H9 (cell line): ENCODE measurements around the gene B3GALNT2. TPM values are rescaled to one million over a fixed set of nuclear protein-coding genes. Genes with fewer than 3 reads are reported as not detected.

ENCODE experiments used
- DNase-seq: peaks from one replicate; pipeline ENCODE4 v3.0.0-alpha.2; 2017
- H2AFZ ChIP-seq: one replicate; pipeline ENCODE4 v1.6.1; 2013; ENCODE audit warnings: mild to moderate bottlenecking, low read length, control low read depth, moderate library complexity
- H2AK5ac ChIP-seq: 2 replicates; pipeline ENCODE4 v1.6.1; 2013; ENCODE audit warnings: low read length, control low read depth, mixed read lengths; ENCODE audit not compliant: insufficient read length
- H2BK120ac ChIP-seq: one replicate; pipeline ENCODE4 v1.6.1; 2013; ENCODE audit warnings: low read depth, mild to moderate bottlenecking, low read length, control low read depth, inconsistent platforms; ENCODE audit not compliant: poor library complexity, severe bottlenecking
- H2BK12ac ChIP-seq: 2 replicates; pipeline ENCODE4 v1.6.1; 2013; ENCODE audit warnings: low read length, control low read depth, mixed read lengths, low read depth; ENCODE audit not compliant: insufficient read length
- H2BK15ac ChIP-seq: 2 replicates; pipeline ENCODE4 v1.6.1; 2013; ENCODE audit warnings: low read depth, low read length, control low read depth
- H2BK20ac ChIP-seq: one replicate; pipeline ENCODE4 v1.6.1; 2013; ENCODE audit warnings: low read depth, mild to moderate bottlenecking, low read length, control low read depth, inconsistent platforms; ENCODE audit not compliant: poor library complexity, severe bottlenecking
- H2BK5ac ChIP-seq: 2 replicates; pipeline ENCODE4 v1.6.1; 2013; ENCODE audit warnings: low read length, control low read depth, mixed read lengths; ENCODE audit not compliant: insufficient read length
- H3K14ac ChIP-seq: 2 replicates; pipeline ENCODE4 v1.6.1; 2013; ENCODE audit warnings: low read length, control low read depth; ENCODE audit not compliant: insufficient read depth
- H3K18ac ChIP-seq: 2 replicates; pipeline ENCODE4 v1.6.1; 2013; ENCODE audit warnings: low read depth, mild to moderate bottlenecking, mixed read lengths, low read length, control low read depth; ENCODE audit not compliant: insufficient read length
- H3K23ac ChIP-seq: 2 replicates; pipeline ENCODE4 v1.6.1; 2013; ENCODE audit warnings: low read length, control low read depth, mixed read lengths, low read depth; ENCODE audit not compliant: insufficient read length
- H3K23me2 ChIP-seq: 2 replicates; pipeline ENCODE4 v1.6.1; 2013; ENCODE audit warnings: low read depth, mild to moderate bottlenecking, mixed read lengths, low read length, control low read depth; ENCODE audit not compliant: insufficient read length, poor library complexity, severe bottlenecking
- H3K27ac ChIP-seq: 2 replicates; pipeline ENCODE4 v1.5.1; 2013; ENCODE audit warnings: low read length, control low read depth, mixed read lengths, low read depth; ENCODE audit not compliant: insufficient read length
- H3K27me3 ChIP-seq: 2 replicates; pipeline ENCODE4 v1.6.1; 2013; ENCODE audit warnings: low read length, control low read depth, inconsistent platforms; ENCODE audit not compliant: insufficient read depth
- H3K4ac ChIP-seq: 2 replicates; pipeline ENCODE4 v1.6.1; 2013; ENCODE audit warnings: low read depth, mild to moderate bottlenecking, control low read depth, inconsistent platforms, low read length, moderate library complexity
- H3K4me1 ChIP-seq: 2 replicates; pipeline ENCODE4 v1.6.1; 2013; ENCODE audit warnings: low read length, control low read depth, inconsistent platforms; ENCODE audit not compliant: insufficient read depth
- H3K4me2 ChIP-seq: 2 replicates; pipeline ENCODE4 v1.6.1; 2013; ENCODE audit warnings: low read length, control low read depth, mixed read lengths; ENCODE audit not compliant: insufficient read length, insufficient read depth
- H3K56ac ChIP-seq: 2 replicates; pipeline ENCODE4 v1.6.1; 2013; ENCODE audit warnings: low read depth, mild to moderate bottlenecking, mixed read lengths, low read length, control low read depth; ENCODE audit not compliant: insufficient read length
- H3K79me1 ChIP-seq: 2 replicates; pipeline ENCODE4 v1.6.1; 2013; ENCODE audit warnings: low read depth, mild to moderate bottlenecking, moderate library complexity, low read length, control low read depth, inconsistent platforms; ENCODE audit not compliant: insufficient read depth, poor library complexity, severe bottlenecking
- H3K79me2 ChIP-seq: 2 replicates; pipeline ENCODE4 v1.6.1; 2013; ENCODE audit warnings: low read length, control low read depth, inconsistent platforms; ENCODE audit not compliant: insufficient read depth
- H3K9ac ChIP-seq: 2 replicates; pipeline ENCODE4 v1.6.1; 2013; ENCODE audit warnings: low read length, control low read depth, mixed read lengths; ENCODE audit not compliant: insufficient read length; ENCODE audit errors: extremely low read depth
- H3K9me3 ChIP-seq: one replicate; pipeline ENCODE4 v1.6.1; 2013; ENCODE audit warnings: low read depth, low read length, inconsistent platforms; ENCODE audit not compliant: control insufficient read depth
- H3T11ph ChIP-seq: one replicate; pipeline ENCODE4 v1.6.1; 2013; ENCODE audit warnings: mild to moderate bottlenecking, low read length, control low read depth, inconsistent platforms
- H4K20me1 ChIP-seq: one replicate; pipeline ENCODE4 v1.6.1; 2013; ENCODE audit not compliant: control insufficient read depth, insufficient read length, insufficient read depth
- H4K5ac ChIP-seq: 2 replicates; pipeline ENCODE4 v1.6.1; 2013; ENCODE audit warnings: low read depth, mild to moderate bottlenecking, mixed read lengths, low read length, control low read depth; ENCODE audit not compliant: insufficient read length
- H4K8ac ChIP-seq: replicated peaks from 2 replicates; pipeline ENCODE4 v1.6.1; 2013; ENCODE audit warnings: low read length, control low read depth, mixed read lengths, low read depth; ENCODE audit not compliant: insufficient read length
- H4K91ac ChIP-seq: 2 replicates; pipeline ENCODE4 v1.6.1; 2013; ENCODE audit warnings: low read depth, mild to moderate bottlenecking, moderate library complexity, mixed read lengths, low read length, control low read depth; ENCODE audit not compliant: insufficient read length
- H3K27ac Mint-ChIP-seq, 3 experiments: 2 replicates in 2 of 3; 3 replicates in 1 of 3; pipeline ENCODE4 v1.8.0; 2020 to 2021; ENCODE audit warnings: mixed read lengths in 3 of 3, mild to moderate bottlenecking in 1 of 3, moderate library complexity in 1 of 3
- H3K27me3 Mint-ChIP-seq: 2 replicates; pipeline ENCODE4 v1.8.0; 2021; ENCODE audit warnings: low read depth, mild to moderate bottlenecking, moderate library complexity, mixed read lengths
- H3K36me3 Mint-ChIP-seq, 3 experiments: 2 replicates in 2 of 3; 3 replicates in 1 of 3; pipeline ENCODE4 v1.8.0; 2020 to 2021; ENCODE audit warnings: low read depth in 3 of 3, mixed read lengths in 3 of 3; ENCODE audit not compliant: insufficient read depth in 1 of 3
- H3K4me1 Mint-ChIP-seq, 2 experiments: 2 replicates each; pipeline ENCODE4 v1.8.0; 2020; ENCODE audit warnings: mixed read lengths in 2 of 2
- H3K4me3 Mint-ChIP-seq, 2 experiments: 2 replicates in 1 of 2; 3 replicates in 1 of 2; pipeline ENCODE4 v1.8.0; 2020 to 2021; ENCODE audit warnings: mild to moderate bottlenecking in 2 of 2, mixed read lengths in 2 of 2, moderate library complexity in 1 of 2
- H3K9me3 Mint-ChIP-seq, 2 experiments: 2 replicates in 1 of 2; 3 replicates in 1 of 2; pipeline ENCODE4 v1.8.0; 2020; ENCODE audit warnings: mild to moderate bottlenecking in 2 of 2, mixed read lengths in 2 of 2, moderate library complexity in 1 of 2
- CTCF ChIP-seq: fragments of 200-600 bp; sonication (generic); conservative IDR thresholded peaks from 3 replicates; pipeline ENCODE4 v1.8.0; 2021; ENCODE audit warnings: antibody characterized with exemption, mild to moderate bottlenecking
- WGBS: extraction: QIAGEN DNeasy Blood & Tissue Kit; methylation state at CpG from one replicate; pipeline ENCODE4 v1.1.7; 2013; ENCODE audit warnings: missing lambda C conversion rate, low lambda C conversion rate, mixed read lengths; ENCODE audit not compliant: insufficient read length; ENCODE audit errors: extremely low coverage; 5-methylcytosine and 5-hydroxymethylcytosine counted together
- total RNA-seq: library from RNA; stranded (reverse); gene quantifications from 2 replicates; pipeline ENCODE4 v1.2.1, GENCODE V29; 2021

B3GALNT2 gene
- total RNA-seq, 1 experiment from 2014 or later: 27.8 TPM

GRCh38 chr1:235409042-235409820, 95.0 kb downstream of the B3GALNT2 start:
- H2BK15ac ChIP-seq: no peak overlapping the region
- H3K79me1 ChIP-seq: no peaks in the 10 kb centered on the region
- Mint-ChIP-seq H3K4me1 (peaks cover 0 to 3% of the 10 kb centered on the region in 2 experiments; a peak in 1 of 4 replicates), H3K27me3 (no peaks in the 10 kb centered on the region; the same call in 1 of the 2 replicates), H3K27ac (peak overlapping the region in 1 of 3 experiments; percentile 19; a peak in 2 of 7 replicates), H3K9me3 (peaks cover 5 to 7% of the 10 kb centered on the region in 2 experiments; a peak in 4 of 5 replicates), H3K36me3 (peaks cover 6 to 7% (median 7%) of the 10 kb centered on the region in 3 experiments; a peak in 6 of 7 replicates), H3K4me3 (no peak overlapping the region)
- H3K4me1 ChIP-seq: no peaks in the 10 kb centered on the region
- H3K23ac ChIP-seq: no peak overlapping the region
- H3K27ac ChIP-seq: no peak overlapping the region
- no CpG with 5 or more reads among the region's 7 CpGs for WGBS
- no peak for TF ChIP-seq CTCF
- no peak for DNase-seq
- H3K9me3 ChIP-seq: no peaks in the 10 kb centered on the region
- no peaks in the 10 kb centered on the region for H4K20me1 ChIP-seq
- H3K56ac ChIP-seq: no peak overlapping the region
- no peak overlapping the region for H3K9ac ChIP-seq
- H3T11ph ChIP-seq: no peak overlapping the region
- no peak overlapping the region for H2AK5ac ChIP-seq
- no peak overlapping the region for H3K18ac ChIP-seq
- no peak overlapping the region for H4K91ac ChIP-seq
- no peak overlapping the region for H2BK5ac ChIP-seq
- H3K14ac ChIP-seq: no peak overlapping the region
- H3K27me3 ChIP-seq: no peaks in the 10 kb centered on the region
- H3K23me2 ChIP-seq: no peaks in the 10 kb centered on the region
- H4K5ac ChIP-seq: no peak overlapping the region
- H2BK120ac ChIP-seq: no peak overlapping the region
- no peak overlapping the region for H4K8ac ChIP-seq
- no peak overlapping the region for H3K4me2 ChIP-seq
- H2BK20ac ChIP-seq: no peak overlapping the region
- H3K79me2 ChIP-seq: 0 out of 2 replicates have a peak, but pooled peaks cover under 1% of the 10 kb centered on the region
- H2AFZ ChIP-seq: no peak overlapping the region
- H2BK12ac ChIP-seq: no peak overlapping the region
- H3K4ac ChIP-seq: no peak overlapping the region
